Measurements from ENCODE around the gene CELF2. TPM values are rescaled to one million over a fixed set of nuclear protein-coding genes. Genes with fewer than 3 reads are reported as not detected.

The CELF2 gene
- total RNA-seq, 2 donors from 2014 or later: 10.4 to 11.2 TPM

DNA sequence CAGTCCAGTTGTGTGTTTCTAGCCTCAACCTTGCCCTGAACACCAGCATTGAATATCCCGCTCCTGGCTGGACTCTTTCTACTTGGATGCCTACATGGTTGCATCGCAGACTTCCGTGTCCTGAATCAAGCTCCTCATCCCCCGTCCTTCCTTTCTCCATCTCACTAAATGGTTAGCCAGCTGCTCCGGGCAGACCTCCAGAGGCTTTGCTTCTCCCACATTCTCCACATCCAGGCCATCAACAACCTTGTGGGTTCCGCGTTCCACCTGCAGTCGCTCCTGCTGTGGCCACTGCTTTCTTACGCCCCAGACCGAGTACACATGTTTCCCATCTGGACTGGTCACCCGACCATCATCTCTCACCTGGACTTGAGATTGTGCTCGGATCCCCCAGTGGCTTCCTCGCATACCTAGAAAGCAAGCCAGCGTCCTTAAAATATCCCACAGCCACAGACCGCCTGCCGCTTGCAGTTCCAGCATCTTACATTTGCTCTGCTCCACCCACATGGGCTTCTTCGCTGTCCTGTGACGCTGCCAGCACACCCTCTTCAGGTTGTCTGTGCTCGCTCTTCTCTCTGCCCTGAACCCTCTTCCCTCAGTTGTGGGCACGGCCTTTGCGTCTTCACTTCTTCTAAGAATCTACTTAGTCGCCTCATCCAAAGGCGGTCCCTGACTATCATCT is 25.9 kb downstream of the CELF2 start:
- H3K27ac ChIP-seq: no peak overlapping the region
- no peak overlapping the region for H3K4me3 ChIP-seq
- intact Hi-C loops (cut with DNase I): no loop called here
- no peaks in the 10 kb centered on the region for H3K36me3 ChIP-seq (replicated peaks in 1 of 2; ENCODE audit: insufficient read depth in 1 of 2, low read depth in 2 of 2)
- no peaks in the 10 kb centered on the region for H3K9me3 ChIP-seq
- no peaks in the 10 kb centered on the region for H3K4me1 ChIP-seq
- no peak for TF ChIP-seq POLR2A (IDR thresholded peaks at IDR 0.05)
- TF ChIP-seq, protein P1, sequence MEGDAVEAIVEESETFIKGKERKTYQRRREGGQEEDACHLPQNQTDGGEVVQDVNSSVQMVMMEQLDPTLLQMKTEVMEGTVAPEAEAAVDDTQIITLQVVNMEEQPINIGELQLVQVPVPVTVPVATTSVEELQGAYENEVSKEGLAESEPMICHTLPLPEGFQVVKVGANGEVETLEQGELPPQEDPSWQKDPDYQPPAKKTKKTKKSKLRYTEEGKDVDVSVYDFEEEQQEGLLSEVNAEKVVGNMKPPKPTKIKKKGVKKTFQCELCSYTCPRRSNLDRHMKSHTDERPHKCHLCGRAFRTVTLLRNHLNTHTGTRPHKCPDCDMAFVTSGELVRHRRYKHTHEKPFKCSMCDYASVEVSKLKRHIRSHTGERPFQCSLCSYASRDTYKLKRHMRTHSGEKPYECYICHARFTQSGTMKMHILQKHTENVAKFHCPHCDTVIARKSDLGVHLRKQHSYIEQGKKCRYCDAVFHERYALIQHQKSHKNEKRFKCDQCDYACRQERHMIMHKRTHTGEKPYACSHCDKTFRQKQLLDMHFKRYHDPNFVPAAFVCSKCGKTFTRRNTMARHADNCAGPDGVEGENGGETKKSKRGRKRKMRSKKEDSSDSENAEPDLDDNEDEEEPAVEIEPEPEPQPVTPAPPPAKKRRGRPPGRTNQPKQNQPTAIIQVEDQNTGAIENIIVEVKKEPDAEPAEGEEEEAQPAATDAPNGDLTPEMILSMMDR (IDR thresholded peaks at IDR 0.05): no peak
- H3K27me3 ChIP-seq: no peaks in the 10 kb centered on the region
- 87% methylated on average over 23 of the region's 23 CpGs for WGBS, 2 donors
- no peak for ATAC-seq
- no peak for DNase-seq

- Histone ChIP-seq H3K9me3 (no peaks in the 10 kb centered on the region), H3K36me3 (replicated peaks in 1 of 2; ENCODE audit: insufficient read depth in 1 of 2, low read depth in 2 of 2) (no peaks in the 10 kb centered on the region), H3K27ac (no peak overlapping the region), H3K27me3 (no peaks in the 10 kb centered on the region), H3K4me3 (no peak overlapping the region), H3K4me1 (no peaks in the 10 kb centered on the region)
- 95% methylated on average over 3 of the region's 3 CpGs for WGBS, 2 donors
- DNase-seq: no peak
- ATAC-seq: no peak
- intact Hi-C loops (cut with DNase I): no loop called here
- TF ChIP-seq, protein P1 (IDR thresholded peaks at IDR 0.05): no peak
- TF ChIP-seq POLR2A (IDR thresholded peaks at IDR 0.05): no peak
Observed at GRCh38 chr10:11045487-11045886, 27.8 kb downstream of the CELF2 start.

GRCh38 chr10:11045995-11046775 is 28.5 kb downstream of the CELF2 start:
- no peak overlapping the region for H3K4me3 ChIP-seq
- WGBS, 2 donors: 72 to 77% methylated on average over 23 of the region's 23 CpGs
- DNase-seq: no peak
- no peak for TF ChIP-seq POLR2A (IDR thresholded peaks at IDR 0.05)
- TF ChIP-seq, protein P1 (IDR thresholded peaks at IDR 0.05): no peak
- no peaks in the 10 kb centered on the region for H3K27me3 ChIP-seq
- intact Hi-C loops (cut with DNase I): no loop called here
- no peaks in the 10 kb centered on the region for H3K36me3 ChIP-seq (replicated peaks in 1 of 2; ENCODE audit: insufficient read depth in 1 of 2, low read depth in 2 of 2)
- H3K9me3 ChIP-seq: no peaks in the 10 kb centered on the region
- no peak for ATAC-seq
- no peak overlapping the region for H3K27ac ChIP-seq
- H3K4me1 ChIP-seq: no peaks in the 10 kb centered on the region

DNA sequence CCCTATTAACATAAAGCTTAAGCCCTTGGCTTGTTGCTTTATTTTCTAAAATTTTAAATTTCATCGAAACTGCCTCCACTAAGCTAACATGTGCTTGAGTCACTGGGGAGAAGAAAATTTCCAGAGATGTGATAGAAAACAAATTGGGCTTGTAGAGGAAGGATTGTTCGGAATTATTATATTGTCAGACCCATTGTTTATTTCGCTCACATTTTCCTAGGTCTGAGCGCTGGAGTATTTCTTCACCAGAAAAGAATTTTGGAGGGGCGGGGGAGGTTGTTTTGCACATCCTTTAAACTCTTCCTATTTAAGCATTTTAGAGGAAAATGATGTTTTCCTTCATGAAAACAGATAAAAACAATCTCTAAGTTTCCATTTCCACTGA is 29.1 kb downstream of the CELF2 start:
- no peaks in the 10 kb centered on the region for H3K36me3 ChIP-seq (replicated peaks in 1 of 2; ENCODE audit: insufficient read depth in 1 of 2, low read depth in 2 of 2)
- DNase-seq: no peak
- 84 to 88% methylated on average over 5 of the region's 5 CpGs for WGBS, 2 donors
- no peak for ATAC-seq
- TF ChIP-seq, protein P1 (IDR thresholded peaks at IDR 0.05): no peak
- TF ChIP-seq POLR2A (IDR thresholded peaks at IDR 0.05): no peak
- intact Hi-C loops (cut with DNase I): no loop called here
- H3K4me3 ChIP-seq: no peak overlapping the region
- H3K4me1 ChIP-seq: no peaks in the 10 kb centered on the region
- no peak overlapping the region for H3K27ac ChIP-seq
- no peaks in the 10 kb centered on the region for H3K27me3 ChIP-seq
- no peaks in the 10 kb centered on the region for H3K9me3 ChIP-seq

All from body of pancreas (tissue), 4 donors.